OCI-LY7 (cell line): ENCODE data around the gene NALF2. TPM values are rescaled to one million over a fixed set of nuclear protein-coding genes. Genes with fewer than 3 reads are reported as not detected.

ENCODE experiments used
- BruUV-seq: library from RNA; stranded (reverse); fragments of 400-500 nt; replicated peaks from 2 replicates; lab custom pipeline; 2021; lab: Mats Ljungman, UMichigan
- CTCF ChIA-PET: fragments of 300-600 bp; sonication (Branson Sonifier 250); formaldehyde crosslinking; loops from one replicate; lab custom pipeline; 2022; ENCODE audit warnings: antibody characterized with exemption; ENCODE audit not compliant: unreplicated experiment; lab: Charles Lee
- POLR2A ChIA-PET: fragments of 300-600 bp; sonication (Branson Sonifier 250); formaldehyde crosslinking; loops from one replicate; lab custom pipeline; 2022; ENCODE audit warnings: antibody characterized with exemption; lab: Charles Lee
- DNase-seq: peaks from one replicate; pipeline ENCODE4 v3.0.0-alpha.2; 2015; ENCODE audit warnings: low spot score
- H2AFZ ChIP-seq: fragments of 200-600 bp; sonication (generic), shearing (Covaris generic); 2 replicates; pipeline ENCODE4 v1.6.1; 2014; ENCODE audit warnings: mild to moderate bottlenecking, antibody characterized with exemption, low read length, moderate library complexity
- H3K27ac ChIP-seq: fragments of 200-600 bp; sonication (generic); 2 replicates; pipeline ENCODE4 v1.5.1; 2014; ENCODE audit warnings: mixed run types, low read depth, mild to moderate bottlenecking, moderate library complexity, low read length, inconsistent platforms; ENCODE audit not compliant: poor library complexity, severe bottlenecking
- H3K36me3 ChIP-seq: fragments of 200-600 bp; sonication (generic); 2 replicates; pipeline ENCODE4 v1.6.1; 2014; ENCODE audit warnings: mild to moderate bottlenecking, antibody characterized with exemption, low read length, moderate library complexity, mixed read lengths; ENCODE audit not compliant: insufficient read depth
- H3K4me1 ChIP-seq: fragments of 200-600 bp; sonication (generic); 2 replicates; pipeline ENCODE4 v1.5.1; 2014; ENCODE audit warnings: mild to moderate bottlenecking, low read length; ENCODE audit not compliant: insufficient read depth, poor library complexity, severe bottlenecking
- H3K4me2 ChIP-seq: fragments of 200-600 bp; sonication (generic); 2 replicates; pipeline ENCODE4 v1.6.1; 2014; ENCODE audit warnings: mild to moderate bottlenecking, low read length
- H3K4me3 ChIP-seq: fragments of 200-600 bp; sonication (generic); 2 replicates; pipeline ENCODE4 v1.5.1; 2014; ENCODE audit warnings: mild to moderate bottlenecking, low read depth, low read length; ENCODE audit not compliant: poor library complexity, severe bottlenecking
- H3K79me2 ChIP-seq: fragments of 200-600 bp; sonication (generic); 2 replicates; pipeline ENCODE4 v1.6.1; 2016; ENCODE audit warnings: low read depth, mild to moderate bottlenecking, low read length, moderate library complexity, mixed read lengths; ENCODE audit not compliant: insufficient read depth
- H3K9me2 ChIP-seq: fragments of 200-600 bp; sonication (generic); 2 replicates; pipeline ENCODE4 v1.6.1; 2016; ENCODE audit warnings: mild to moderate bottlenecking, low read length, mixed read lengths; ENCODE audit not compliant: insufficient read depth
- H3K9me3 ChIP-seq: fragments of 200-600 bp; sonication (generic); 2 replicates; pipeline ENCODE4 v1.6.1; 2014; ENCODE audit warnings: mild to moderate bottlenecking, mixed run types, low read length, mixed read lengths
- H4K20me1 ChIP-seq: fragments of 200-600 bp; sonication (generic); 2 replicates; pipeline ENCODE4 v1.6.1; 2014; ENCODE audit warnings: mild to moderate bottlenecking, antibody characterized with exemption, low read length, moderate library complexity, mixed read lengths; ENCODE audit not compliant: insufficient read depth
- EZH2phosphoT487 ChIP-seq: fragments of 200-600 bp; sonication (generic); IDR thresholded peaks from 2 replicates; pipeline ENCODE4 v1.6.1; 2018; ENCODE audit warnings: low read depth, borderline replicate concordance, mild to moderate bottlenecking, mixed run types, antibody characterized with exemption, low read length, moderate library complexity, mixed read lengths
- intact Hi-C: fragments of 100-400 bp; cut with micrococcal nuclease; formaldehyde crosslinking; loops from one replicate; pipeline ENCODE4 v1.10.0; 2022; ENCODE audit not compliant: unreplicated experiment
- total RNA-seq, 2 experiments: library from RNA; depleted of rRNA in 1 of 2; stranded (reverse); fragments of >200 nt in 1 of 2; shearing (Covaris generic) in 1 of 2; gene quantifications; 2 replicates each; pipeline ENCODE4 v1.2.3, GENCODE V29; 2014 to 2022
- TF ChIP-seq, protein P1 (sequence below): fragments of 200-600 bp; sonication (generic); conservative IDR thresholded peaks from 2 replicates; pipeline ENCODE4 v1.5.1; 2014; ENCODE audit warnings: mild to moderate bottlenecking, antibody characterized with exemption, low read length, moderate library complexity, mixed read lengths

NALF2 gene
- total RNA-seq, 2 experiments from 2014 or later: 3.3 to 7.7 TPM

GRCh38 chrX:69466546-69466945 is 37.6 kb upstream of the NALF2 start:
- no peaks in the 10 kb centered on the region for H3K9me3 ChIP-seq
- H3K79me2 ChIP-seq: no peaks in the 10 kb centered on the region
- H4K20me1 ChIP-seq: no peaks in the 10 kb centered on the region
- no peak overlapping the region for H3K4me2 ChIP-seq
- no peak overlapping the region for H3K4me3 ChIP-seq
- no peak for DNase-seq
- H3K9me2 ChIP-seq: no peaks in the 10 kb centered on the region
- no peak overlapping the region for H2AFZ ChIP-seq
- TF ChIP-seq, protein P1, sequence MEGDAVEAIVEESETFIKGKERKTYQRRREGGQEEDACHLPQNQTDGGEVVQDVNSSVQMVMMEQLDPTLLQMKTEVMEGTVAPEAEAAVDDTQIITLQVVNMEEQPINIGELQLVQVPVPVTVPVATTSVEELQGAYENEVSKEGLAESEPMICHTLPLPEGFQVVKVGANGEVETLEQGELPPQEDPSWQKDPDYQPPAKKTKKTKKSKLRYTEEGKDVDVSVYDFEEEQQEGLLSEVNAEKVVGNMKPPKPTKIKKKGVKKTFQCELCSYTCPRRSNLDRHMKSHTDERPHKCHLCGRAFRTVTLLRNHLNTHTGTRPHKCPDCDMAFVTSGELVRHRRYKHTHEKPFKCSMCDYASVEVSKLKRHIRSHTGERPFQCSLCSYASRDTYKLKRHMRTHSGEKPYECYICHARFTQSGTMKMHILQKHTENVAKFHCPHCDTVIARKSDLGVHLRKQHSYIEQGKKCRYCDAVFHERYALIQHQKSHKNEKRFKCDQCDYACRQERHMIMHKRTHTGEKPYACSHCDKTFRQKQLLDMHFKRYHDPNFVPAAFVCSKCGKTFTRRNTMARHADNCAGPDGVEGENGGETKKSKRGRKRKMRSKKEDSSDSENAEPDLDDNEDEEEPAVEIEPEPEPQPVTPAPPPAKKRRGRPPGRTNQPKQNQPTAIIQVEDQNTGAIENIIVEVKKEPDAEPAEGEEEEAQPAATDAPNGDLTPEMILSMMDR: no peak
- no peaks in the 10 kb centered on the region for H3K36me3 ChIP-seq
- no TSS peak for BruUV-seq
- ChIA-PET CTCF (no interaction called here), POLR2A (interaction anchor here (0.7 kb wide), 1 partner anchor 851 kb away, joined by 3 read pairs; no protein-coding TSS in a partner anchor)
- intact Hi-C loops: no loop called here
- no peak overlapping the region for H3K27ac ChIP-seq
- H3K4me1 ChIP-seq: no peaks in the 10 kb centered on the region

DNA sequence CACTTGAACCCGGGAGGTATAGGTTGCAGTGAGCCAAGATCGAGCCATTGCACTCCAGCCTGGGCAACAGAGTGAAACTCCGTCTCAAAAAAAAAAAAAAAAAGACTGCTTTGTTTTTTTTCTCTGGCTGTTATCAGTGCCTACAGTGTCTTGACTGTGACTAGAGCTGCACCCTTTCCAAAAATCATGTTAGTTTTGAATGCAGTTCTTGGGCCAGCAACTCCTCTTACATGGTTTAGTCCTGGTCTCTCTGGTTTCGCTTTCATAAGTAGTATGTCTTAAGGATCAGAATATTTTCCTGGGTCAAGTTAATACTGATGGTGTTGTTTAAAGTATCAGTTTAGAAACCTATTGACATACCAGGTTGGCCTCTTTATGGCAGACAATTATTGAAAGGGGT is 34.2 kb upstream of the NALF2 start:
- no peaks in the 10 kb centered on the region for H3K9me2 ChIP-seq
- ChIA-PET POLR2A (interaction anchor here (0.6 kb wide), 1 partner anchor 64 kb away, joined by 5 read pairs; no protein-coding TSS in a partner anchor), CTCF (interaction anchor here (0.5 kb wide), 1 partner anchor 105 kb away, joined by 3 read pairs; no protein-coding TSS in a partner anchor)
- H3K9me3 ChIP-seq: no peaks in the 10 kb centered on the region
- no peaks in the 10 kb centered on the region for H4K20me1 ChIP-seq
- H3K27ac ChIP-seq: no peak overlapping the region
- no TSS peak for BruUV-seq
- DNase-seq: no peak
- intact Hi-C loops: no loop called here
- no peak for TF ChIP-seq EZH2phosphoT487
- TF ChIP-seq, protein P1: no peak
- H3K4me1 ChIP-seq: no peaks in the 10 kb centered on the region
- no peak overlapping the region for H2AFZ ChIP-seq
- H3K4me3 ChIP-seq: no peak overlapping the region
- H3K4me2 ChIP-seq: no peak overlapping the region
- H3K36me3 ChIP-seq: no peaks in the 10 kb centered on the region
- H3K79me2 ChIP-seq: no peaks in the 10 kb centered on the region

DNA sequence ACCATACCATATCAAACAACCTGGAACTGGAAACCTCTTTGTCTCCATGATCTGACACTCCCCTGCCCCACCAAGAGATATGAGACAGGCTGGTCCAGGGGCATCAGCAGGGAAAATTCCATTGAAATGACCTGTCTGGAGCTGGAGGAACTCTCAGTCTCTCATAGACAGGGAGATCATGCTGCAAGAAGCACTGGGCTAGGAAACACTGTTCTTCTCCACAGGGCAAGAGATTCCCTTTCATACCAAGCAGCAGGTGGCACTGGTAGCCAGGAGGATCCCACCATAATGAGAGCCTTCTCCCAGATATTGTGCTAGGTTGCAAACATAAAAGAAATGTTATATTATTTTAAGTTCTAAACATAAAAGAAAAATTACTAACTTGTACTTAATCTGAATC is 14.5 kb upstream of the NALF2 start:
- Histone ChIP-seq H3K27ac (no peak overlapping the region), H3K9me2 (no peaks in the 10 kb centered on the region), H3K79me2 (no peaks in the 10 kb centered on the region), H3K4me3 (no peak overlapping the region), H3K4me1 (no peaks in the 10 kb centered on the region), H3K36me3 (no peaks in the 10 kb centered on the region), H3K9me3 (no peaks in the 10 kb centered on the region), H4K20me1 (no peaks in the 10 kb centered on the region), H3K4me2 (no peak overlapping the region), H2AFZ (no peak overlapping the region)
- TF ChIP-seq EZH2phosphoT487: no peak
- TF ChIP-seq, protein P1: no peak
- ChIA-PET CTCF (no interaction called here), POLR2A (no interaction called here)
- intact Hi-C loops: no loop called here
- no TSS peak for BruUV-seq
- no peak for DNase-seq
